Nephron (organoid): ENCODE results near the gene TUBGCP6.
A peak's percentile ranks its signal among the peaks of the same experiment; 100 is the strongest.

Experiments
- H3K27ac Mint-ChIP-seq, 3 experiments: 2 replicates each; pipeline ENCODE4 v1.8.0; 2020; ENCODE audit warnings: mixed read lengths in 3 of 3, mild to moderate bottlenecking in 2 of 3, moderate library complexity in 1 of 3
- H3K27me3 Mint-ChIP-seq: 2 replicates; pipeline ENCODE4 v1.8.0; 2021; ENCODE audit warnings: low read depth, mild to moderate bottlenecking, moderate library complexity, mixed read lengths
- H3K36me3 Mint-ChIP-seq: 2 replicates; pipeline ENCODE4 v1.8.0; 2020; ENCODE audit warnings: low read depth, mixed read lengths
- H3K4me1 Mint-ChIP-seq: 2 replicates; pipeline ENCODE4 v1.8.0; 2020; ENCODE audit warnings: mixed read lengths
- H3K4me3 Mint-ChIP-seq, 3 experiments: 2 replicates each; pipeline ENCODE4 v1.8.0; 2020; ENCODE audit warnings: mild to moderate bottlenecking in 3 of 3, mixed read lengths in 3 of 3, moderate library complexity in 2 of 3
- H3K9me3 Mint-ChIP-seq: 2 replicates; pipeline ENCODE4 v1.8.0; 2020; ENCODE audit warnings: mixed read lengths
- CTCF ChIP-seq, 3 experiments: fragments of 200-600 bp; sonication (generic); IDR thresholded peaks; one replicate each; pipeline ENCODE4 v1.5.0; 2021; ENCODE audit warnings: antibody characterized with exemption in 3 of 3; ENCODE audit not compliant: unreplicated experiment in 3 of 3

Gene TUBGCP6

DNA sequence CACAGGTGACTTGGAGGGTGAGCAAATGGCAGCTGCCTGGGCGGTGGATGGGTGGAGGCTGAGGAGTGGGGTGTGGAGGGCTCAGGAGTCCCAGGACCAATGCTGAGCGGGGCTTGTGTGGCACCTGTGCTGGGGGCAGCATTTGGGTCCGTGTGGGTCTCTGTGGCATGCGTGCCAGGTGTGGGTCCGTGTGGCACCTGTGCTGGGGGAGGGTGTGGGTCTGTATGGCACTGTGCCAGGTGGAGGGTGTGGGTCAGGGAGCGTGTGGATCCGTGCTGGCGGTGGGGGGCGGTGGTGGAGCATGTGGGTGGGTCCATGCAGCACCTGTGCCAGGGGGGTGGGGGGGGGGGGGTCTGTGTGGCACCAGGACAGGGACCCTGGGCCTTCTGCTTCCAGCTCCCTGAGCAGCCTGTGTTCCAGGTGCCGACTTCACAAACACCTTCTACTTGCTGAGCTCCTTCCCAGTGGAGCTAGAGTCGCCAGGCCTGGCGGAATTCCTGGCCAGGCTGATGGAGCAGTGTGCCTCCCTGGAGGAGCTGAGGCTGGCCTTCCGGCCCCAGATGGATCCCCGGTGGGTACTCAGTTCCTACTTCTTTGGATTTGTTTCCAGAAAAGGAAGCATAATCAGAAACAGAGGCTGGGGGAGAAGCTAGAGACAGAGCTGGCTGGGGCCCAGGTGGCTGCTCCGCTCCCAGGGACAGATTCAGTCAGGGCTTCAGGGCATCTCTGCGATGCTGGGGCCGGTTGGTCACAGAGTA, 29.3 kb downstream of the TUBGCP6 start:
- Mint-ChIP-seq H3K27ac (no peak overlapping the region), H3K9me3 (no peaks in the 10 kb centered on the region), H3K36me3 (peaks cover 34% of the 10 kb centered on the region), H3K4me1 (peaks cover 5% of the 10 kb centered on the region), H3K27me3 (no peaks in the 10 kb centered on the region), H3K4me3 (no peak overlapping the region)
- TF ChIP-seq CTCF (IDR thresholded peaks at IDR 0.05; ENCODE audit: unreplicated experiment in 3 of 3) = no peak

- H3K4me1 Mint-ChIP-seq = peaks cover 14% of the 10 kb centered on the region
- H3K27ac Mint-ChIP-seq = no peak overlapping the region
- no peaks in the 10 kb centered on the region for H3K27me3 Mint-ChIP-seq
- no peak for TF ChIP-seq CTCF (IDR thresholded peaks at IDR 0.05; ENCODE audit: unreplicated experiment in 3 of 3)
- H3K4me3 Mint-ChIP-seq = no peak overlapping the region
- H3K36me3 Mint-ChIP-seq = peaks cover 42% of the 10 kb centered on the region
- H3K9me3 Mint-ChIP-seq = no peaks in the 10 kb centered on the region
Observed at GRCh38 chr22:50213263-50213662, 31.6 kb downstream of the TUBGCP6 start.

GRCh38 chr22:50211147-50211546, 33.7 kb downstream of the TUBGCP6 start:
- Mint-ChIP-seq H3K9me3 (no peaks in the 10 kb centered on the region), H3K36me3 (peaks cover 45% of the 10 kb centered on the region), H3K27ac (no peak overlapping the region), H3K4me1 (peaks cover 20% of the 10 kb centered on the region), H3K27me3 (no peaks in the 10 kb centered on the region), H3K4me3 (no peak overlapping the region)
- TF ChIP-seq CTCF (IDR thresholded peaks at IDR 0.05; ENCODE audit: unreplicated experiment in 3 of 3) = no peak

- Mint-ChIP-seq H3K4me3 (no peak overlapping the region), H3K27me3 (no peaks in the 10 kb centered on the region), H3K27ac (no peak overlapping the region), H3K9me3 (no peaks in the 10 kb centered on the region), H3K36me3 (peaks cover 45% of the 10 kb centered on the region), H3K4me1 (peaks cover 20% of the 10 kb centered on the region)
- no peak for TF ChIP-seq CTCF (IDR thresholded peaks at IDR 0.05; ENCODE audit: unreplicated experiment in 3 of 3)
Observed at GRCh38 chr22:50210378-50211139, 34.3 kb downstream of the TUBGCP6 start.

- H3K4me1 Mint-ChIP-seq = peaks cover 21% of the 10 kb centered on the region
- H3K36me3 Mint-ChIP-seq = peaks cover 48% of the 10 kb centered on the region
- no peaks in the 10 kb centered on the region for H3K9me3 Mint-ChIP-seq
- no peak overlapping the region for H3K4me3 Mint-ChIP-seq
- peak; percentile 75 to 84 (median 80) for TF ChIP-seq CTCF (IDR thresholded peaks at IDR 0.05; ENCODE audit: unreplicated experiment in 3 of 3)
- H3K27me3 Mint-ChIP-seq = no peaks in the 10 kb centered on the region
- peak overlapping the region in 1 of 3 experiments; percentile 58 for H3K27ac Mint-ChIP-seq
Observed at GRCh38 chr22:50209893-50210292, 34.9 kb downstream of the TUBGCP6 start.
